Suprapubic skin (tissue), 4 donors: ENCODE results near the gene FAM83E. TPM values are rescaled to one million over a fixed set of nuclear protein-coding genes. Genes with fewer than 3 reads are reported as not detected.

Experiments used
- DNase-seq, 2 donors: peaks; one replicate each; pipeline ENCODE4 v3.0.0-alpha.2; 2019; ENCODE audit warnings: low spot score in 2 of 2
- H3K27ac ChIP-seq: fragments of 200-600 bp; sonication (generic); one replicate; pipeline ENCODE4 v1.5.1; 2019
- H3K27me3 ChIP-seq: fragments of 200-600 bp; sonication (generic); one replicate; pipeline ENCODE4 v1.5.1; 2019
- H3K36me3 ChIP-seq: fragments of 200-600 bp; sonication (generic); one replicate; pipeline ENCODE4 v1.5.1; 2019
- H3K4me1 ChIP-seq: fragments of 200-600 bp; sonication (generic); one replicate; pipeline ENCODE4 v1.5.1; 2019
- H3K4me3 ChIP-seq: fragments of 200-600 bp; sonication (generic); one replicate; pipeline ENCODE4 v1.5.1; 2019; ENCODE audit warnings: mild to moderate bottlenecking
- H3K9me3 ChIP-seq: fragments of 200-600 bp; sonication (generic); one replicate; pipeline ENCODE4 v1.5.1; 2019
- EP300 ChIP-seq: sonication (generic); formaldehyde crosslinking; IDR thresholded peaks from one replicate; pipeline ENCODE4 v1.6.1; 2017; ENCODE audit warnings: antibody characterized with exemption
- POLR2A ChIP-seq, 2 donors: fragments of 450-650 bp; IDR thresholded peaks; one replicate each; pipeline ENCODE4 v1.6.1; 2017; ENCODE audit warnings: antibody characterized with exemption in 2 of 2, mild to moderate bottlenecking in 2 of 2, moderate library complexity in 2 of 2
- POLR2AphosphoS5 ChIP-seq, 3 donors: sonication (generic); formaldehyde crosslinking; IDR thresholded peaks; one replicate each; pipeline ENCODE4 v1.6.1; 2017; ENCODE audit warnings: antibody characterized with exemption in 3 of 3
- WGBS: methylation state at CpG from one replicate; pipeline ENCODE4 v1.1.5; 2018; 5-methylcytosine and 5-hydroxymethylcytosine counted together
- total RNA-seq, 4 donors: library from RNA; depleted of rRNA; stranded (reverse); fragments of >200 nt; gene quantifications; one replicate each; pipeline ENCODE4 v1.1.0, GENCODE V29; 2016
- TF ChIP-seq, protein P1 (sequence below), 2 donors: fragments of 200-600 bp in 1 of 2; fragments of 450-650 bp in 1 of 2; sonication (generic) in 1 of 2; IDR thresholded peaks; one replicate each; pipeline ENCODE4 v1.5.1; 2016 to 2019; ENCODE audit warnings: antibody characterized with exemption in 2 of 2, mild to moderate bottlenecking in 1 of 2, moderate library complexity in 1 of 2

The FAM83E gene
- total RNA-seq, 4 donors from 2014 or later, result 0.87 to 5.1 (median 1.1) TPM

DNA sequence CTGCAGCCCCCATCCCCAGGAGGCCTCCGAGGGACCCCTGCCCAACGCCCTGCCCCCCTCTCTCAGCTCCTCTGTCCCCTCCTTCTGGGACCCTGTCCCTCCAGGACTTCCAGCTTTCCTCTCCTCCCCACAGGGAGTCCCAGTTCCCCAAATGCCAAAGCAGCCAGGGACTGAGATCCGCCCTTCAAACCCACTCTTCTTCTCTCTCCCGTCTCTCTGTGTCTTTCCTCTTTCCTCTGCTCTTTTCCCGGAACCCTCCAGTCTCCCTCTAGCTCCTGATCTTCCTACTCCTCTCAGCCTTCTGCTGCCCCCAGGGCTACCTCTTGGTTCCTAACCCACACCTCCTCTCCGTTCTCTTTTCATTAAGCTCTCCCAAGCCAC, 30.7 kb upstream of the FAM83E start:
- no peaks in the 10 kb centered on the region for H3K9me3 ChIP-seq
- no peaks in the 10 kb centered on the region for H3K36me3 ChIP-seq
- H3K27me3 ChIP-seq, result no peaks in the 10 kb centered on the region
- no peak for DNase-seq
- TF ChIP-seq, protein P1, sequence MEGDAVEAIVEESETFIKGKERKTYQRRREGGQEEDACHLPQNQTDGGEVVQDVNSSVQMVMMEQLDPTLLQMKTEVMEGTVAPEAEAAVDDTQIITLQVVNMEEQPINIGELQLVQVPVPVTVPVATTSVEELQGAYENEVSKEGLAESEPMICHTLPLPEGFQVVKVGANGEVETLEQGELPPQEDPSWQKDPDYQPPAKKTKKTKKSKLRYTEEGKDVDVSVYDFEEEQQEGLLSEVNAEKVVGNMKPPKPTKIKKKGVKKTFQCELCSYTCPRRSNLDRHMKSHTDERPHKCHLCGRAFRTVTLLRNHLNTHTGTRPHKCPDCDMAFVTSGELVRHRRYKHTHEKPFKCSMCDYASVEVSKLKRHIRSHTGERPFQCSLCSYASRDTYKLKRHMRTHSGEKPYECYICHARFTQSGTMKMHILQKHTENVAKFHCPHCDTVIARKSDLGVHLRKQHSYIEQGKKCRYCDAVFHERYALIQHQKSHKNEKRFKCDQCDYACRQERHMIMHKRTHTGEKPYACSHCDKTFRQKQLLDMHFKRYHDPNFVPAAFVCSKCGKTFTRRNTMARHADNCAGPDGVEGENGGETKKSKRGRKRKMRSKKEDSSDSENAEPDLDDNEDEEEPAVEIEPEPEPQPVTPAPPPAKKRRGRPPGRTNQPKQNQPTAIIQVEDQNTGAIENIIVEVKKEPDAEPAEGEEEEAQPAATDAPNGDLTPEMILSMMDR (IDR thresholded peaks at IDR 0.05), result no peak
- no peak for TF ChIP-seq POLR2AphosphoS5 (IDR thresholded peaks at IDR 0.05)
- H3K4me3 ChIP-seq, result peak overlapping the region; percentile 68
- WGBS, result 0% methylated on average over 6 of the region's 6 CpGs
- peak overlapping the region; percentile 91 for H3K27ac ChIP-seq
- peaks cover 33% of the 10 kb centered on the region for H3K4me1 ChIP-seq

GRCh38 chr19:48644839-48645619, 30.2 kb upstream of the FAM83E start:
- no peaks in the 10 kb centered on the region for H3K27me3 ChIP-seq
- H3K27ac ChIP-seq, result peak overlapping the region; percentile 91
- H3K4me1 ChIP-seq, result peaks cover 33% of the 10 kb centered on the region
- peak in 1 of 2 donors; percentile 87 for DNase-seq
- no peaks in the 10 kb centered on the region for H3K36me3 ChIP-seq
- H3K9me3 ChIP-seq, result no peaks in the 10 kb centered on the region
- TF ChIP-seq POLR2A (IDR thresholded peaks at IDR 0.05) (no peak), POLR2AphosphoS5 (IDR thresholded peaks at IDR 0.05) (no peak), EP300 (no peak)
- TF ChIP-seq, protein P1 (IDR thresholded peaks at IDR 0.05), result no peak
- under 1% methylated on average over 17 of the region's 25 CpGs for WGBS
- peak overlapping the region; percentile 68 for H3K4me3 ChIP-seq

GRCh38 chr19:48644355-48644754, 29.5 kb upstream of the FAM83E start:
- Histone ChIP-seq H3K4me1 (peaks cover 29% of the 10 kb centered on the region), H3K27me3 (no peaks in the 10 kb centered on the region), H3K36me3 (no peaks in the 10 kb centered on the region), H3K9me3 (no peaks in the 10 kb centered on the region), H3K4me3 (no peak overlapping the region), H3K27ac (no peak overlapping the region)
- TF ChIP-seq EP300 (no peak), POLR2A (IDR thresholded peaks at IDR 0.05) (no peak), POLR2AphosphoS5 (IDR thresholded peaks at IDR 0.05) (no peak)
- TF ChIP-seq, protein P1 (IDR thresholded peaks at IDR 0.05), result no peak
- no peak for DNase-seq
- WGBS, result 79% methylated on average over 4 of the region's 4 CpGs

- TF ChIP-seq EP300, result no peak
- TF ChIP-seq POLR2A (IDR thresholded peaks at IDR 0.05), result no peak
- no peak for TF ChIP-seq POLR2AphosphoS5 (IDR thresholded peaks at IDR 0.05)
- TF ChIP-seq, protein P1 (IDR thresholded peaks at IDR 0.05), result no peak
These were observed 28.0 kb upstream of the FAM83E start for GRCh38 chr19:48642862-48643261.

GRCh38 chr19:48641850-48642249, 27.0 kb upstream of the FAM83E start:
- H3K36me3 ChIP-seq, result no peaks in the 10 kb centered on the region
- H3K27me3 ChIP-seq, result no peaks in the 10 kb centered on the region
- H3K4me3 ChIP-seq, result no peak overlapping the region
- H3K27ac ChIP-seq, result no peak overlapping the region
- TF ChIP-seq POLR2AphosphoS5 (IDR thresholded peaks at IDR 0.05), result no peak
- TF ChIP-seq, protein P1 (IDR thresholded peaks at IDR 0.05), result no peak
- TF ChIP-seq POLR2A (IDR thresholded peaks at IDR 0.05), result no peak
- TF ChIP-seq EP300, result no peak
- DNase-seq, result no peak
- H3K9me3 ChIP-seq, result no peaks in the 10 kb centered on the region
- 98% methylated on average over 2 of the region's 2 CpGs for WGBS
- peaks cover 39% of the 10 kb centered on the region for H3K4me1 ChIP-seq

More at GRCh38 chr19:48642862-48643261, 28.0 kb upstream of the FAM83E start:
- Histone ChIP-seq H3K27ac (no peak overlapping the region), H3K36me3 (no peaks in the 10 kb centered on the region), H3K9me3 (no peaks in the 10 kb centered on the region), H3K27me3 (no peaks in the 10 kb centered on the region), H3K4me1 (peaks cover 39% of the 10 kb centered on the region), H3K4me3 (no peak overlapping the region)
- WGBS, result 85% methylated on average over 5 of the region's 5 CpGs
- DNase-seq, result no peak
